ENCODE results near the gene PYCARD.

DNA sequence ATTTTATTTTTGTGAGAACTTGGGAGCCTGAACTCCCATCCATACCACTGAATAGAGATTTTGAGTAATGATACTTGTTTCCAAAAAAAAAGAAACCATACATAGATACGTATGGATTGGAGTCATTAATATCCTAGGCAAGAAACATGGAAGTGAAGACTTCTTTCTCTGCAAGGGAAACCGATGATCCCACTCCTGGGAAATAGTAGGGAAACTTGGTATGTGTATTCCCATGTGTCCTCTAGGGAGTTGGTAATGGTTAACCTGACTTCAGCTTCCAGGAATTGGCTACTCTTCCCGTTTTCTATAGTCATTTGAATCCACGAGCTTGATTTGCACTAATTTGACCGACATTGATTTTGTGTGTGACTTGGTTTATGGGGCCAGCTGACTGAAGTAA is 17.2 kb downstream of the PYCARD start:
- TF ChIP-seq, protein P1, sequence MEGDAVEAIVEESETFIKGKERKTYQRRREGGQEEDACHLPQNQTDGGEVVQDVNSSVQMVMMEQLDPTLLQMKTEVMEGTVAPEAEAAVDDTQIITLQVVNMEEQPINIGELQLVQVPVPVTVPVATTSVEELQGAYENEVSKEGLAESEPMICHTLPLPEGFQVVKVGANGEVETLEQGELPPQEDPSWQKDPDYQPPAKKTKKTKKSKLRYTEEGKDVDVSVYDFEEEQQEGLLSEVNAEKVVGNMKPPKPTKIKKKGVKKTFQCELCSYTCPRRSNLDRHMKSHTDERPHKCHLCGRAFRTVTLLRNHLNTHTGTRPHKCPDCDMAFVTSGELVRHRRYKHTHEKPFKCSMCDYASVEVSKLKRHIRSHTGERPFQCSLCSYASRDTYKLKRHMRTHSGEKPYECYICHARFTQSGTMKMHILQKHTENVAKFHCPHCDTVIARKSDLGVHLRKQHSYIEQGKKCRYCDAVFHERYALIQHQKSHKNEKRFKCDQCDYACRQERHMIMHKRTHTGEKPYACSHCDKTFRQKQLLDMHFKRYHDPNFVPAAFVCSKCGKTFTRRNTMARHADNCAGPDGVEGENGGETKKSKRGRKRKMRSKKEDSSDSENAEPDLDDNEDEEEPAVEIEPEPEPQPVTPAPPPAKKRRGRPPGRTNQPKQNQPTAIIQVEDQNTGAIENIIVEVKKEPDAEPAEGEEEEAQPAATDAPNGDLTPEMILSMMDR (IDR thresholded peaks at IDR 0.05; ENCODE audit: poor library complexity, severe bottlenecking) = no peak
- TF ChIP-seq EZH2 (IDR thresholded peaks at IDR 0.05; ENCODE audit: borderline replicate concordance, insufficient read depth, low read length, poor library complexity, severe bottlenecking) (no peak), POLR2AphosphoS5 (IDR thresholded peaks at IDR 0.05) (no peak), EP300 (conservative IDR thresholded peaks at IDR 0.05; ENCODE audit: poor library complexity, severe bottlenecking) (no peak), SMC3 (conservative IDR thresholded peaks at IDR 0.05; ENCODE audit: poor library complexity) (no peak), RAD21 (conservative IDR thresholded peaks at IDR 0.05) (no peak), MXI1 (conservative IDR thresholded peaks at IDR 0.05; ENCODE audit: poor library complexity, severe bottlenecking) (no peak)
- TF ChIP-seq, protein P2, sequence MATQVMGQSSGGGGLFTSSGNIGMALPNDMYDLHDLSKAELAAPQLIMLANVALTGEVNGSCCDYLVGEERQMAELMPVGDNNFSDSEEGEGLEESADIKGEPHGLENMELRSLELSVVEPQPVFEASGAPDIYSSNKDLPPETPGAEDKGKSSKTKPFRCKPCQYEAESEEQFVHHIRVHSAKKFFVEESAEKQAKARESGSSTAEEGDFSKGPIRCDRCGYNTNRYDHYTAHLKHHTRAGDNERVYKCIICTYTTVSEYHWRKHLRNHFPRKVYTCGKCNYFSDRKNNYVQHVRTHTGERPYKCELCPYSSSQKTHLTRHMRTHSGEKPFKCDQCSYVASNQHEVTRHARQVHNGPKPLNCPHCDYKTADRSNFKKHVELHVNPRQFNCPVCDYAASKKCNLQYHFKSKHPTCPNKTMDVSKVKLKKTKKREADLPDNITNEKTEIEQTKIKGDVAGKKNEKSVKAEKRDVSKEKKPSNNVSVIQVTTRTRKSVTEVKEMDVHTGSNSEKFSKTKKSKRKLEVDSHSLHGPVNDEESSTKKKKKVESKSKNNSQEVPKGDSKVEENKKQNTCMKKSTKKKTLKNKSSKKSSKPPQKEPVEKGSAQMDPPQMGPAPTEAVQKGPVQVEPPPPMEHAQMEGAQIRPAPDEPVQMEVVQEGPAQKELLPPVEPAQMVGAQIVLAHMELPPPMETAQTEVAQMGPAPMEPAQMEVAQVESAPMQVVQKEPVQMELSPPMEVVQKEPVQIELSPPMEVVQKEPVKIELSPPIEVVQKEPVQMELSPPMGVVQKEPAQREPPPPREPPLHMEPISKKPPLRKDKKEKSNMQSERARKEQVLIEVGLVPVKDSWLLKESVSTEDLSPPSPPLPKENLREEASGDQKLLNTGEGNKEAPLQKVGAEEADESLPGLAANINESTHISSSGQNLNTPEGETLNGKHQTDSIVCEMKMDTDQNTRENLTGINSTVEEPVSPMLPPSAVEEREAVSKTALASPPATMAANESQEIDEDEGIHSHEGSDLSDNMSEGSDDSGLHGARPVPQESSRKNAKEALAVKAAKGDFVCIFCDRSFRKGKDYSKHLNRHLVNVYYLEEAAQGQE (IDR thresholded peaks at IDR 0.05; ENCODE audit: borderline replicate concordance) = no peak

Data from neural cell (in vitro differentiated cells).